ENCODE data around the gene C6orf163. TPM values are rescaled to one million over a fixed set of nuclear protein-coding genes. Genes with fewer than 3 reads are reported as not detected.

C6orf163 gene
- total RNA-seq, 1 experiment from 2014 or later: not detected

- Histone ChIP-seq H3K27me3 (no peaks in the 10 kb centered on the region), H3K36me3 (no peaks in the 10 kb centered on the region), H3K4me3 (no peak overlapping the region), H3K9me3 (no peaks in the 10 kb centered on the region)
- no peak for DNase-seq
Measured at GRCh38 chr6:87342829-87343228, 1.8 kb upstream of the C6orf163 start.

DNA sequence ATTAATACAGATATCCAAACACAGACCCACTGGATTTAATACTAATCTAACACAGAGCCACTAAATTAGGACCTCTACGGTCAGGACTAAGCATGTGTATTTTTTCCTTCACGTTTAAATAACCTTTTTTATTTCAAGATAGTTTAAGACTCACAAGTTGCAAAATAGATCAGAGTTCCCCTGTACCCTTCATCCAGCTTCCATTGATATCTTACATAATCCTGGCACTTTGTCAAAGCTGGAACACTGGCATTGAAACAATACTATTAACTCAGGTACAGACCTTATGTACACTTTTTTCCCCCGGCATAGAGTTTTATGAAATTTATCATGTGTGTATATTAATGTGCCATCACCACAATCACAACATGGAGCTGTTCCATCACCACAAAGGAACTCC is 2.1 kb downstream of the C6orf163 start:
- DNase-seq: no peak
- Histone ChIP-seq H3K4me3 (no peak overlapping the region), H3K27me3 (no peaks in the 10 kb centered on the region), H3K36me3 (no peaks in the 10 kb centered on the region), H3K9me3 (no peaks in the 10 kb centered on the region)

DNA sequence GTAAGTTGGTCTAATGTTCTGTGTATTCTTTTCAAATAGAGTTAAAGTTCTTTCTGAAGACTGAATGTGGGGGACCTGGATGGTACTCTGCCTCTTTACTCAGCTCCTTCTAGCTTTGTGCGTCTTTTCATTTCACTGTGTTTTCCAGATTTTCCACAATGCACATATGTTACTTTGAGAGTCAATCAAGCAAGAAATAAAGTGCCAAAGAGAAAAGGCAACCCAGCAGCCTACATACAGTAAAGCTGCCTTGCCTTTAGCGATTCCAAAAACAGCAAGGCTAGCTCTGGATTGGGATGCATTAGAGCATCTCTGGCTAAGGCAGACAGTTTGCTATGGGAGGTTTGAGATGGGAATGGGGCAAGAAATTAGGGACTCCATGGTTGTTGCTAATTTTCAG is 5.3 kb downstream of the C6orf163 start:
- H3K36me3 ChIP-seq: no peaks in the 10 kb centered on the region
- DNase-seq: no peak
- H3K9me3 ChIP-seq: no peaks in the 10 kb centered on the region
- no peak overlapping the region for H3K4me3 ChIP-seq
- no peaks in the 10 kb centered on the region for H3K27me3 ChIP-seq

DNA sequence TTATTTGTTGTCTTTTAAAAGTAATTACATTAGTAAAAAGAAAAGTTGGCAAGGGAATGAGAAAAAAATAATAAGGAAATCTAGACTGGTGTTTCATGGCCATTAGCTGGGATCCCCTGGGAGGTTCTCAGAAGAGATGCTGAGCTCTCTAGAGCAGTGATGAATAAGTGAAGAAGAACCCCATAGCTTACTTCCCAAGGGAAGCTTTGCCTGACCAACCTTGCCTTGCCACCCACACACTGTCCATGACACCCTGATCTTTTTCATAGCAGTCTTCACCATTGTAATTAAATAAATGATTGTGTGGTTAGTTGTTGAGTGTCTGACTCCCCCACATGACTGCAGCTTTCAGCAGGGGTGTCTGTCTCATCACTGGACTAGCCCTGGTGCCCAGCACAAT is 5.9 kb downstream of the C6orf163 start:
- Histone ChIP-seq H3K27me3 (no peaks in the 10 kb centered on the region), H3K4me3 (no peak overlapping the region)
- no peak for DNase-seq

DNA sequence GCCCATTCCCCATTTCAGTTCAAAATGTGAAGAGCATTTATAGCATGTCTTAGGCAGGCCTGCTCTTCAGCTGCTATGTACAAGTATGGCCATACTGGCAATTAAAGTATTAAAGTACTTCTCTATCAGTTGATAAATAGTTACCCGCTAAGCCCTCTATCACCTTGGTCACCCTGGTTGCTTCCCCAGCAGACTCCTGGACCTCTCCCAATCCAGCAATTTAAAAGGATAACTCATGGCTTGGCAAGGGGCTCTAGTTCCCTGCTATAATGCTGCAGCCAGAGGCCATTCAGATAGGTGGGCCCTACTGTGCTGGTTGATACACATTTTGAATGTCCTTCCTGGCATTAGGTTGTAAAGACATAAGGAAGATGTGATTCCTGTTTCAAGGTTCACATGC is 7.0 kb downstream of the C6orf163 start:
- no peaks in the 10 kb centered on the region for H3K9me3 ChIP-seq
- DNase-seq: no peak
- H3K27me3 ChIP-seq: no peaks in the 10 kb centered on the region
- H3K4me3 ChIP-seq: no peak overlapping the region
- no peaks in the 10 kb centered on the region for H3K36me3 ChIP-seq

More for the DNA sequence above, 5.9 kb downstream of the C6orf163 start:
- Histone ChIP-seq H3K36me3 (no peaks in the 10 kb centered on the region), H3K9me3 (no peaks in the 10 kb centered on the region)

DNA sequence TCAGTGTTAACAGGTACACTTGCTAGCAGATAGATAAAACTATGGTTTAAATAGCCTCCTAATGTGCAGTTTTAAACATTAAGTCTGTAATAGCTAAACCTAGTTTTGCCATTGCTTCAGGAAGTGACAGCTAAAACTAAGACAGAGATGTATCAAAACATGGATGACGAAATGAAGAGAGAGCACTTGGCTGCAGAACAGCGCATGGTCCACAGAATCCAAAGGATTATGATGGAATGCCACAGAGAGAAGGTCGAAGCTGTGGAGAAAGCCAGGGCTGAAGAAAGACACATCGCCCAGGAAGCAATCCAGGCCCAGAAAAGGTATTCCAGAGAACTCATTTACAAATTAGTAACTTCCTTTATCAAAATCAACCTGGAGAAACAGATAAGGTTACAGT is 11.6 kb downstream of the C6orf163 start:
- DNase-seq: no peak
- H3K36me3 ChIP-seq: no peaks in the 10 kb centered on the region
- H3K27me3 ChIP-seq: no peaks in the 10 kb centered on the region
- H3K9me3 ChIP-seq: no peaks in the 10 kb centered on the region
- H3K4me3 ChIP-seq: no peak overlapping the region

DNA sequence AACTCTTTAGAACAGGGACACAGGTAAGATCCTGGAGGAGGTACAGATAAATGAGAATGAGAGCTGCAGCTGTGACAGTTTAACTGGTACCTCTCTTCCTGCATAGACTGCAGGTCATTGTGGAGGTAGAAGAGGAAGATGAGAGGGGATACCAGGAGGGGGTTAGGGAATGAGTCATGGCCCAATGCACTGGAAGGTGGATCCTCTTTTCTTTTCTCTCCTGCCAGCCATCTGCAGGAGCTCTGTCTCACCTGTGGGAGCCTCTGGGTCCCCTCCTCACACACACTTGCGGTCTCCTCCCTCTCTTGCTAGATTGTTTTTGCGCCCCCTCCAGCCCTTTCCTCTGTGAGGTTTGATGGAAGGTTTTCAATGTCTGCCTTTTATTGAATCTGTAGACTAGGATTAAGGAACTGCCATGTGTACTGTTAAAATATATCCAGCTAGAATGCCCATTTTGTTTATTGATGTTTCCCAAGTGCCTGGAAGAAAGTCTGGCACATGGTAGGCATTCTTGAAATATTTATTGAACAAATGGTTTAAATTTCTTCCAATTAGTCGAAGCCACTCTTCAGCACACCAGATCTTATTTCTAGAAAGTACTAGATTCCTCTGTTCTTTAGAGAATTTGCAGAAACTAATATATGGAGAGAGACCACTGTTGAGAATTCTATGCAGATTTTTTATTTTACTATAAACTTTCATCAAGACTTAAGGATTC is 13.0 kb downstream of the C6orf163 start:
- Histone ChIP-seq H3K27me3 (no peaks in the 10 kb centered on the region), H3K36me3 (no peaks in the 10 kb centered on the region), H3K4me3 (no peak overlapping the region), H3K9me3 (no peaks in the 10 kb centered on the region)
- no peak for DNase-seq

DNA sequence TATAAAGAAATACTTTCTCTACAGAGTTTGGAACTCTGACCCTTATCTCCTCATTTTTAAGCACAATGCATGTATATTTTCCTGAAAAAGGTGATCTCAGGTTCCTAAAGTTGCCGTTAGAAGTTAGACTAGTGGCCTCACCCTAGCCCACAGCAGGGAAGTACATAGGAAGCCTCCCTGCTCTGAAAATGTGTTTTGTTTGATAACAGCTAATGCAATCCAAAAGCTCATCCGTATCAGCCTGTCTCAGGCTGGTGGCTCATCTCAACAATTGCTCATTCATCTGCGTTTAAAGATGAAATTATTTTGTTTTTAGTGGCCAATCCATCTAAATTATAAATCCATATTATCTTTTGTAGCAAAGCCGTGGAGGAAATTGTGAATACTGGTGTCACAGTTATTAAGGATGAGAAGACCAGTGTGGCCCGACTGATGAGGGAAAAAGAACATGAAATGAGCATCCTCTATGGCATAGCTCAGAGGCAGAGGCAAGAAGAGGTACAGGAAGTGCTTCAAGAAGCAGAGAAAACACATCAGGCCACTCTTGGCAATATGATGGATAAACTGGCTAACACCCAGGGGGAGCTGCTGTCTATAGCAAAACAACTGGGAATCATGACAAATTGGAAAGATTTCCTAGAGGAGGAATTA is 20.1 kb downstream of the C6orf163 start:
- Histone ChIP-seq H3K36me3 (no peaks in the 10 kb centered on the region), H3K4me3 (no peak overlapping the region), H3K27me3 (no peaks in the 10 kb centered on the region), H3K9me3 (peaks cover 3% of the 10 kb centered on the region)
- DNase-seq: peak; percentile 2

- peak; percentile 3 for DNase-seq
- no peaks in the 10 kb centered on the region for H3K27me3 ChIP-seq
- H3K4me3 ChIP-seq: no peak overlapping the region
- H3K9me3 ChIP-seq: peaks cover 3% of the 10 kb centered on the region
- H3K36me3 ChIP-seq: no peaks in the 10 kb centered on the region
Measured at GRCh38 chr6:87366072-87366827, 21.6 kb downstream of the C6orf163 start.

DNA sequence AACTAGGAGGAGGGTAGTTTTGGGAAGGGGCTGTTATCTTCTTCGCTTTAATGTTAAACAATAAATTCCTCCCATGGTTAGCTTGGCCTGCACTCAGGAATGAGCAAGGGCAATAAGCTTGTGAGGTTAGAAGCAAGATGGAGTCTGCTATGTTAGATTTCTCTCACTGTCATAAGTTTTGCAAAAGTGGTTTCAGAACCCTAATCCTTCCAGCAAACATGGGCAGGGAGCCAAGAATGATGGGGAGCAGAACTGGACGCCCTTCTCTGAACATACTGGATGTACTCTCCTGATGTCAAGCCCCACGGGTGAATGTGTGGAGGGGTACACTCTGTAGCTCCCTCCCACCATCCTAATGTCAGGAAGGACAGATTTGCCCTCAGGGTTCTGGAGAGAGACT is 22.3 kb downstream of the C6orf163 start:
- DNase-seq: no peak
- no peaks in the 10 kb centered on the region for H3K36me3 ChIP-seq
- H3K4me3 ChIP-seq: no peak overlapping the region

GRCh38 chr6:87373377-87373776 is 28.8 kb downstream of the C6orf163 start:
- no peaks in the 10 kb centered on the region for H3K27me3 ChIP-seq
- DNase-seq: no peak
- H3K9me3 ChIP-seq: no peaks in the 10 kb centered on the region
- H3K4me3 ChIP-seq: no peak overlapping the region
- no peaks in the 10 kb centered on the region for H3K36me3 ChIP-seq

More for the DNA sequence above, 22.3 kb downstream of the C6orf163 start:
- peaks cover 3% of the 10 kb centered on the region for H3K9me3 ChIP-seq
- no peaks in the 10 kb centered on the region for H3K27me3 ChIP-seq

DNA sequence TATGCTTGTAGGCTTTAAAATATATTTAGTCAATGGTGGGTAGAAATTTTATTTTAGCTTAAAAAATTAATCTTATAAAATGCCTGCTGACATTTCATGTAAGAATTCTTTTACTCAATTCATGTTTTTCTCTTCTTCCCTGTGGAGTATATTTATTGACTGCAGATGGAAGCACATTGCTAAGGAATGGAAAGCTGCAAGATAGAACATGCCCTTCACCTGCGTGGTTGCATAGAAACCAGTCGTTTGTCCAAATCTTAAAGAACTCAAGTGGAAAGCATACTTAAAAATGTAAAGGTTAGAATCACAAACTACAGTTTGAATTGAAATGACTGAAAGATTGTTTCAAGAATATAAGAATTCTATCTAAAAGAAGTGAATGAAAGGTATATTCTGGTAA is 30.7 kb downstream of the C6orf163 start:
- no peaks in the 10 kb centered on the region for H3K9me3 ChIP-seq
- DNase-seq: no peak
- no peak overlapping the region for H3K4me3 ChIP-seq
- no peaks in the 10 kb centered on the region for H3K36me3 ChIP-seq
- no peaks in the 10 kb centered on the region for H3K27me3 ChIP-seq

GRCh38 chr6:87376643-87377042 is 32.0 kb downstream of the C6orf163 start:
- Histone ChIP-seq H3K4me3 (no peak overlapping the region), H3K9me3 (no peaks in the 10 kb centered on the region), H3K36me3 (no peaks in the 10 kb centered on the region), H3K27me3 (no peaks in the 10 kb centered on the region)
- no peak for DNase-seq

GRCh38 chr6:87378947-87379346 is 34.3 kb downstream of the C6orf163 start:
- DNase-seq: no peak
- Histone ChIP-seq H3K9me3 (no peaks in the 10 kb centered on the region), H3K4me3 (no peak overlapping the region), H3K36me3 (no peaks in the 10 kb centered on the region), H3K27me3 (no peaks in the 10 kb centered on the region)

- H3K27me3 ChIP-seq: no peaks in the 10 kb centered on the region
Measured at GRCh38 chr6:87382861-87383260, 38.2 kb downstream of the C6orf163 start.

DNA sequence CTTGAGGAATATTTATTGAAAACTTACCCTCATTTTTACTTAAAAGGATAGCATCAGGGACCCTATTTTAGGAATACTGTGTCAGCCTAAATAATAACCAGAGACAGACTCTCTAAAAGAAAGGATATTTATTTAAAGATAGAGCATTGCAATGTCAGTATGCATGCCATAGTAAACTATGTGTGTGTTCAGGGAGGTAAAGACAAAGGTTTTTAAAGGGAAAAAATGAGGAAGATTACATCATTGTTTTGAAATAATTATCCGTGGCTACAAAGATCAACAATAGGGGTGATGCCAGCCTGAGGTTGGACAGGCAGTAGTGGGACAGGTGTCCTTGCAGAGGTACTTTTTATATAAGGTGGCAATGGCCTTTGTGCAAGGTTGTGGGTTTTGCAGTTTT is 39.4 kb downstream of the C6orf163 start:
- Histone ChIP-seq H3K27me3 (no peaks in the 10 kb centered on the region), H3K9me3 (no peaks in the 10 kb centered on the region), H3K36me3 (no peaks in the 10 kb centered on the region), H3K4me3 (no peak overlapping the region)
- no peak for DNase-seq

More at GRCh38 chr6:87382861-87383260, 38.2 kb downstream of the C6orf163 start:
- no peaks in the 10 kb centered on the region for H3K9me3 ChIP-seq
- no peak overlapping the region for H3K4me3 ChIP-seq
- no peak for DNase-seq
- no peaks in the 10 kb centered on the region for H3K36me3 ChIP-seq

- H3K27me3 ChIP-seq: no peaks in the 10 kb centered on the region
- no peak overlapping the region for H3K4me3 ChIP-seq
- H3K36me3 ChIP-seq: no peaks in the 10 kb centered on the region
- H3K9me3 ChIP-seq: no peaks in the 10 kb centered on the region
- DNase-seq: no peak
Measured at GRCh38 chr6:87384449-87384848, 39.8 kb downstream of the C6orf163 start.

Measured in MG63 (cell line).